NCI-H2107 (cell line): Measurements from ENCODE around the gene CHCHD2.
"Not testable (repeated sequence)": the region's sequence is repeated elsewhere in the genome, so short reads cannot be mapped to it uniquely, and the experiment has no call there.

Source experiments
- DNase-seq: peaks from one replicate; lab custom pipeline; 2025; lab: John Stamatoyannopoulos, UW

Gene CHCHD2, protein sequence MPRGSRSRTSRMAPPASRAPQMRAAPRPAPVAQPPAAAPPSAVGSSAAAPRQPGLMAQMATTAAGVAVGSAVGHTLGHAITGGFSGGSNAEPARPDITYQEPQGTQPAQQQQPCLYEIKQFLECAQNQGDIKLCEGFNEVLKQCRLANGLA

DNA sequence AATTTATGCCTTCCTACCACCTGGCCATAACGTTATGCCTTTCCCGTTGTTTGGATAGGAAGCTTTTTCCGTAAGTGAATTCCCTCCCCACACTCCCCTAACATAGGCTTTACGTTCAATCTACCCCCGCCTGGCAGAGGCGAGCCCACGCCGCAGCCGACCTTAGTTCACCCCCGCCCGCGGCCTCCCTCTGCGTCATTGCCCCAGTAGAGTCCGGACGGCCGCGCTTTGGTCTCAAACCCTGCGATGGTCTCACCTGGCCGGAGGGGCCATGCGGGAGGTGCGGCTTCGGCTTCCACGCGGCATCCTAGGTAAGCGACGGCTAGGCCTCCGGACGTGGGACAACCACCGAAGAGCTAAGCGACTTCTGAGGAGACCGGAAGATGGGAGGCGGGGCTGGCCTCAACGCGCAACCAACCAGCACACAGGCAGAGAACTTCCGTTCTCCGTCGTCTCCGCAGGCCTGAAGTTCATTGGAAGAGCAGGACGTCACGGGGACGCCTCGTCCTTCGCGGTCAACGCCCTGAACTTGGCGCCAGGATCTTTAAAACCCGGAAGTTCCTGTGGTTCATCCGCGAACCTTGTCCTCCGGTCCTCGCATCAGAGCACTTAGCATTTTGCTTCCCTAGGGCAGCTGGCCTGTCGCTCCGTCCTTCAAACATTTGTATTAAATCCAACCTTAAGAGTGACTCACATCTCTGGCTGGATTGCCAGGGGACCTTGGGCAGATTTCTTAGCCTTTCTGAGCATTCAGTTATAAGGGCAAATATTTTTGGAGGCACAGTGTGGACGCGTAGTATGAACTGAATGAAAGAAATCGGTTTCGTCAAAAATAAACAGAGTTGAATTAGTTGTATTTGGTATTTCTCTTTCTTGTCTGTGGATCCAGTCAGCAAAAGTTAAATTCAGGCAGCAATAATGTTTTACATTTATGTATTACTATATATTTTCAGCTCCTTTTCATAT lies at the start of gene CHCHD2:
CHCHD2 (minus strand) TSS at position 369 of the 966 bp plus-strand sequence; CDS start at position 306, 63 bp downstream.
- DNase-seq: peak; percentile 97

DNA sequence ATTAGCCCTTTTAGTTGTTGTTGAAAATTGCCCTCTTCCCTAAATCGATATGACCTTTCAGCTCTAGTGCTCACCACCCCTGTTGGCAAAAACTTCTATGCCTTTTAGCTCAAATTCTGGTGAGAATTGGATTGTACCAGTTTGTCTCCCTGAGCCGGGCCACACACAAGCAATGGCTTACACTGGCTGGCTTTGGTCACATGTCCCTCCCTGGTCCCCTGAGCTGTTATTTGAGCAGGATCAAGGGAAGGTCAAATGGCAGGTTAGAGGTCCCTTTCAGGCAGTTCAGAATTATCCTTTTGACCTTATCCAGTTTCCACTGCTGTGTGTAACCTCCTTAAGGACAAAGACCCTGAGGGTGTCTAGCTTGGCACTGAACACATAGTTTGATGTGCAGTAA lies 24.8 kb upstream of the CHCHD2 start:
- not testable (repeated sequence) for DNase-seq

DNA sequence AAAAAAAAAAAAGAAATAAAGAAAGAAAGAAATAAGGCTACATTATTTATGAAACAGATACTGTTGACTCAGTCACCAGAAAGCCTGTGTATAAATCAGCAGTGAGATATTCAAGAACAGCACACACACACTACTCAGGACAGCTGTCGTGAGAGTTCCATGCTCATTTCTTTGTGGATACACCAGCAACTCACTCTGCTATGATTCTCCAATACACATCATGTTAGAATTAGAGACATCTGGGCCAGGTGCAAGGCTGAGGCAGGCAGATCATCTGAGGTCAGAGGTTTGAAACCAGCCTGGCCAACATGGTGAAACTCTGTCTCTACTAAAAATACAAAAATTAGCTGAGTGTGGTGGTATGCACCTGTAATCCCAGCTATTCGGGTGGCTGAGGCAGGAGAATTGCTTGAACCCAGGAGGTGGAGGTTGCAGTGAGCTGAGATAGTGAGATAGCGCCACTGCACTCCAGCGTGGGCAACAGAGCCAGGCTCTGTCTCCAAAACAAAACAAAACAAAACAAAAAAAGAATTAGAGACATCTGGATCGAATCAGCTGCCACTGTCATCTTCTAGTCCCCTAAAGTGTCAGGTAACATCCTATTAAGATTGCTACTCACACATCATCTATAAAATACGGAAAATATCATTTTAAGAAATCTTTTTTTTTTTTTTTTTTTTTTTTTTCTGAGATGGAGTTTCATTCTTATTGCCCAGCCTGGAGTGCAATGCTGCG lies 21.1 kb upstream of the CHCHD2 start:
- DNase-seq: no peak

DNA sequence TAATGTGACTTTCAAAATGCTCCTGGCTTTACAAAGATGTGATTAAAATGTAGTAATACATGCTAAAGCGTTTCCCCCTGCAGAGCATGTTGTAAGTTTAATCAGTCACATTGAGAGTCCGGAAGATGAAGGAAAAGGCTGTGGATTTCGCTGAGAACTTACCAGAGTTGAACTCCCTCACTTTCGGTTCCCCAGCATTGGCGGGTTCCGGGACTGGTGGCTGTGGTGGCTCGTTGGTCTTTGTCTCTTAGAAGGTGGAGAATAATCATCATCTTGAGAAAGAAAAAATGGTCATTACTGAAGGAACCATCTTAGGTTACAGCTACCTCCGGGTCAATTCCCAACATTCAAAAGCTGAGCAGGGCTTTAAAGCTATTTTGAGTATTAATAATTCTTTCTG lies 19.6 kb upstream of the CHCHD2 start:
- no peak for DNase-seq

DNA sequence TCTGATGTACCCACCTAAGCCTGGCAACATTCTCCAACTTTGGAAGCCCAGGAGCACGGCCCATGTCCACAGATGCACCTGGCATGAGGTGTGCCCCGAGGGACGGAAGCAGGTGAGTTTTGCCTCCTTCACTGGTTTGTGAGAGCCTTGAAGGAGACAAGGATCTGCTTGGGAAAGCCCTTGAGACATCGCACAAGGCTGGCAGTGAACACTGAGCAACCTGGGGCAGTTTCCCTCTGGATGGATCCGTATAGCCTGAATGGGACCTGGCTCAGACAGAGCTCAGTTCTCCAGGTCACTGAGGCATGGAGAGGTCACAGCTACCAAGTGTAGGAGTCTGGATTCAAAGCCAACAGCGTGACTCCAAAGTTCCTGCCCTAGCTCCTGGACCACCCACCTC lies 18.7 kb upstream of the CHCHD2 start:
- DNase-seq: no peak

DNA sequence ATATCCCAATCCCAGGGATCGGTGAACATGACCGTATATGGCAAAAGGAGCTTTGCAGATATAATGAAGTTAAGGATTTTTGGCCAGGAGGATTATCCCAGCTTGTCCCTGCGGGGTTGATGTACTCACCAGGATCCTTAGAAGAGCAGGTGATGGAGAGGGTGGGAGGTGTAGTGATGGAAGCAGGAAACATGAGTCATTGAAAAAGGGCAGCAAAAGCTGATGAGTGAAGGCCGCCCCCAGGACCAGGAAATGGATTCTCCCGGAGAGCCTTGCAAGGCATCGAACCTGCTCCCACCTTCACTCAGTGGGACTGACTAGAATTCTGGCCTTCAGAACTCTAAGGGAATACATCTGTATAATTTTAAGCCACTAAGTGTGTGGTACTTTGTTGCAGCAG lies 15.2 kb upstream of the CHCHD2 start:
- DNase-seq: no peak

DNA sequence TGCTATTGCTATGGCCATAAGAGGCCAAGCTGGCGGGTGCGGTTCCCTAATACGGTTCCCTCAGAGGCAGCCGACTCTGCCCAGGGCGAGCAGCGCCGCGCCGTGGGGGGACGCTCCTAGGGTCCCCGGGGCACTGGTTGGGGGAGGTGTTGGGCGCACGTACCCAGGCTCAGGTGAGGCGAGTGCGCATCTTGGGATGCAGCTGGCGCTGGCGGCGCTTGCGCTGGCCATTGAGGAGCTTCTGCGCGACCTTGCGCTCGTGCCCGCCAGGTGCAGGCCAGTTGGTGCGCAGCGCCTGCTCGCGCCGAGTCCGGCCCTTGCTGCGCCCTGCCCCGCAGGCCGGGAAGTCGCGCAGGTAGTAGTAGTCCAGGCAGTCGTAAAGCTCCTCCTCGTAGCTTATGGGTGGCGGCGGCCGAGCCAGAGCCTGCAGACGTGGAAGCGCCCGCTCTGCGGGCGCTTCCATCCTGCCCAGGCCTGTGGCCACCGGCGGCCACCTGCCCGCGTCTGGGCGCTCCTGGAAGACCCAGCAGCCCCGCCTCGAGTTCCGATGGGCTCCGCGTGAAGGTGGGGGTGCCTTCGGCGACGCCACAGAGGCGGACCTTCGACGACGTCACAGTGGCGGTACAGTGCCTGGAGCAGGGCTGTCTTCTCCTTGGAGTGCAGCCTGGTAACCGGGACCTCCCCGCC lies 9.7 kb upstream of the CHCHD2 start, which contains the start of gene NUPR2:
NUPR2 (minus strand) TSS at position 566 of the 687 bp plus-strand sequence; CDS start at position 463, 103 bp downstream.
- no peak for DNase-seq

DNA sequence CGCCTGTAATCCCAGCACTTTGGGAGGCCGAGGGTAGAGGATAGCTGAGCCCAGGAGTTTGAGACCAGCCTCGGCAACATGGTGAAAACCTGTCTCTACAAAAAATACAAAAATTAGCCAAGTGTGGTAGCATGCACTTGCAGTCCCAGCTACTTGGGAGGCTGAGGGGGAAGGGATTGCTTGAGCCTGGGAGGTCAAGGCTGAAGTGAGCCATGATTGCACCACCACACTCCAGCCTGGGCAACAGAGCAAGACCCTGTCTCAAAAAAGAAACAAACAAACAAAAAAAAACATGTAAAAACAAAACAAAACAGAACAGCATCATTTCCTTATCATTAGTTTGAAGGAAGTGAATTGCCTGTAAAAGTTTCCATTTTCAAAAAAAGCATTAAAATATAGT lies 6.0 kb upstream of the CHCHD2 start:
- not testable (repeated sequence) for DNase-seq

DNA sequence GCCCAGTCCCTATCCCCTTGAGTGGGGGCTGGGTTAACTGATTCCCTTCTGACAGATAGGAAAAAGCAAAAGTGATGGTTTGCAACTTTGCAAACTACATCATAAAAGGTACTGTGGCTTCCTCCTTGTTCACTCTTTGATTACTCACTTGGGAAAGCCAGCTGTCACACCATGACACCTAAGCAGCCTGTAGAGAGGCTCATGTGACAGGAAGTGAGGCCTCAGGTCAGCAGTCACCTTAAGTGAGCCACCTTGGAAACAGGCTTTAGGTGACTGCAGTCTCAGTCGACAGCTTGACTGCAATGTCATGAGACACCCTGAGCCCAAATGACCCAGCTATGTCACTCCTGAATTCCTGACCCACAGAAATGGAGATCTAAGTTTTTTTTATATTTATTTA lies 4.3 kb upstream of the CHCHD2 start:
- no peak for DNase-seq

DNA sequence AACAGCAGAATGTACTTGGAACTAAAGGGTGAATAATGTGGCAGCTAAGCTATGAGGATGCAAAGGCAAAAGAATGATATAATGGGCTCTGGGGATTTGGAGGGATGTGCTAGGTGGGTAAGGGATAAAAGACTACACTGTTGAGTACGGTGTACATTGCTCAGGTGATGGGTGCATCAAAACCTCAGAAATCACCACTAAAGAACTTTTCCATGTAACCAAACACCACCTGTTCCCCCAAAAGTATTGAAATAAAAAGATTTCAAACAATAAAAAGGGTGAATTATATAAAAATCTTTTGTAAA lies 1.6 kb upstream of the CHCHD2 start:
- no peak for DNase-seq

DNA sequence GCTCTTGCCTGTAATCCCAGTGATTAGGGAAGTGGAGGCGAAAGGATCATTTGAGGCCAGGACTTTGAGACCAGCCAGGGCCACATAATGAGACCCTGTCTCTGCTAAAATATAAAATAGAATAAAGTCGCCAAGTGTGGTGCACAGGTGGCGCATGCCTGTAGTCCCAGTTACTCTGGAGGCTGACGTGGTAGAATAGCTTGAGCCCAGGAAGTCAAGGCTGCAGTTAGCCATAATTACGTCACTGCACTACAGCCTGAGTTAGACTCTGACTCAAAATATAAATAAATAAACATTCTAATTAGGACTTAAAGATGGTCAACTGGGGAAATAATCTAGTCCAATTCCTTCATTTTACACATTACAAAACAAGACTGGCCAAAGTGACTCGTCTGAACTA lies 768 bp downstream of the CHCHD2 start:
- no peak for DNase-seq

DNA sequence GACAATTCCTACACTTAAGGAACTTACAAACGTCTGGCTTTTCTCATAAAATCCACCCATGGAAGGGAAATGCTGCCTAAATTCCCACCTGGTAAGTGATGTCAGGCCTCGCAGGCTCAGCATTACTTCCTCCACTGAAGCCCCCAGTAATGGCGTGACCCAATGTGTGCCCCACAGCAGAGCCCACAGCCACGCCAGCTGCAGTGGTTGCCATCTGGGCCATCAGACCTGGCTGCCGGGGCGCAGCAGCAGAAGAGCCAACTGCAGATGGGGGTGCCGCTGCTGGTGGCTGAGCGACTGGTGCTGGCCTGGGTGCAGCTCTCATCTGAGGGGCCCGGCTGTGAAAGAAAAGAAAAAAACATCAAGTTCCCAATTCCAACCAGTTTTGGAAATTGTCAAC lies 2.1 kb downstream of the CHCHD2 start:
- DNase-seq: not testable (repeated sequence)

DNA sequence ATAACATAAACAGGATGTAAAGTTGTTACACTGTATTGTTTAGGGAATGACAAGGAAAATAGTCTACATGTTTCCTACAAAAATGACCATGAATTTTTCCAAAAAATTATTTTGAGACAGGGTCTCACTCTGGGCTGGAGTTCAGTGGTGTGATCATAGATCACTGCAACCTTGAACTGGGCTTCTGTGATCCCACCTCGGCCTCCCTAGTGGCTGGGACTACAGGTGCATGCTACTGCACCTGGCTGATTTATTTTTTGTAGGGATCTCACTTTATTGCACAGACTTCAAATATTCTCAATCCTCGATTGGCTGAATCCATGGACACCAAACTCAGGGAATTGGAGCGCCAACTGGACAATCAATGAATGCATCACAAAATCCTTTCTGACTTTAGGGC lies 6.6 kb downstream of the CHCHD2 start:
- no peak for DNase-seq

DNA sequence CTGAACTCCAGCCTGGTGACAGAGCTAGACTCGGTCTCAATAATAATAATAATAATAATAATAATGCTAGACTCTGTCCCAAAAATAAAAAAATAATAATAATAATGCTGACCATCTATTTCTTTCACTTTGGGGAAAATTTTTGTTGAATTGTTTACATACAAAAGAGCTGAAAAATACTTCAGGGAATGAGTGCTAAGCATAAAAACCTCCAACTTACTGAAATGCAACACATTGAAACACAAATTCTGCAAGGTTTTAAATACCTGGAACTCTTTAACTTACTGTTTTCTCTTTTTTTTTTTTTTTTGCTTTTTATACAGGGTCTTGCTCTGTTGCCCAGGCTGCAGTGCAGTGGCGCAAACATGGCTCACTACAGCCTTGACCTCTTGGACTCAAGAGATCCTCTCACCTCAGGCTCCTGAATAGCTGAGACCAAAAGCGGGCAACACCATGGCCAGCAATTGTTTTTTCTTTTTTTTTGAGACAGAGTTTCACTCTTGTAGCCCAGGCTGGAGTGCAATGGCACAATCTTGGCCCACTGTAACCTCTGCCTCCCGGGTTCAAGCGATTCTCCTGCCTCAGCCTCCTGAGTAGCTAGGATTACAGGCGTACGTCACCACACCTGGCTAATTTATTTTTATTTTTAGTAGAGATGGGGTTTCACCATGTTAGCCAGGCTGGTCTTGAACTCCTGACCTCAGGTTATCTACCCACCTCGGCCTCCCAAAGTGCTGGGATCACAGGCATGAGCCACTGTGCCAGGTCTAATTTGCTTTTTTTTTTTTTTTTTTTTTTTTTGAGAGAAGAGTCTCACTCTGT lies 7.9 kb downstream of the CHCHD2 start:
- not testable (repeated sequence) for DNase-seq

DNA sequence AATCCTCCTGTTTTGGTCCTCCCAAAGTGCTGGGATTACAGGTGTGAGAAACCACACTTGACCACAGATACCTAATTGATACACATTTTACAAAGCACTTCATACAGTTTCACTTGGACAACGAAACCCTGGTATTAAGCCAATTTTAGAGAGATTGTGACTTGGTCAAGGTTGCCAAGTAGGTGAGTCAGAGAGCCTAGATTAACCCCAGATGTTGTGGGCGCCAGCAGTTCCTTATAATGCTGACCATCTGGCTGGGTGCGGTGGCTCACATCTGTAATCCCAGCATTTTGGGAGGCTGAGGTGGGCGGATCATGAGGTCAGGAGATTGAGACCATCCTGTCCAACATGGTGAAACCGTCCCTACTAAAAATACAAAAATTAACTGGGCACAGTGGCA lies 8.6 kb downstream of the CHCHD2 start:
- DNase-seq: no peak

DNA sequence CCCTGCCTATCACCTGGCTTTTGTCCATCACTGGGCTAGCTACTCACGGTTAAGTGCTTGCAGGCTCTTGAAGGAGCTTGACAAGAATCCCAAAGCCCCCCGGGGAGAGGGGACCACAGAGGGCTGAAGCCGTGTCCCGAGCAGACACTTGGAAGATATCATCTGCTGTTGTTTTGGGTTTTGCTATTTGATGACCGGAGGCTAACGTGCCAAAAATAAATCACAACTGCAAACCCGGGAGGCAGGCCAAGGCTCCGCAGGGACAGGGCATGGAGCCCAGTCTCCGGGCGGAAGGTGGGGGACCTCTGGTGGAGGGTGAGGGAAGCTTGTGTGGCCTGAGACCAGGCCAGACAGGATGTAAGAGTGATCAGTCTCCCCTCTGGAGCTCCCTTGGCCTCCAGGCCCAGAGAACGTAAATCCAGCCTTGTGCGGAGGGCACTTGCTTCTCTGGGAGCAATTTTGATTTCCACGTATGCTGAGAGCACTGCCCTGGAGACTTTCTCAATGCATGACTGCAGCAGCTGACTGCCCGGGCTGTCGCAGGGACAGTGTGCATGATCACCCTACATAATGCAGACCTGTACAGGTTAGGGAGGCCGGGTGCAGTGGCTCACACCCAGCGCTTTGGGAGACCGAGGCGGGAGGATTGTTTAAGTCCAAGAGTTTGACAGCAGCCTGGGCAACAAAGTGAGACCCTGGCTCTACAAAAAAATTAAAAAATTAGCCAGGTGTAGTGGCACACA lies 13.3 kb downstream of the CHCHD2 start, which contains the start of gene PHKG1:
PHKG1 (minus strand) TSS at position 164 of the 743 bp plus-strand sequence. CDS start 4,011 bp downstream, outside the sequence.
- DNase-seq: peak; percentile 43

DNA sequence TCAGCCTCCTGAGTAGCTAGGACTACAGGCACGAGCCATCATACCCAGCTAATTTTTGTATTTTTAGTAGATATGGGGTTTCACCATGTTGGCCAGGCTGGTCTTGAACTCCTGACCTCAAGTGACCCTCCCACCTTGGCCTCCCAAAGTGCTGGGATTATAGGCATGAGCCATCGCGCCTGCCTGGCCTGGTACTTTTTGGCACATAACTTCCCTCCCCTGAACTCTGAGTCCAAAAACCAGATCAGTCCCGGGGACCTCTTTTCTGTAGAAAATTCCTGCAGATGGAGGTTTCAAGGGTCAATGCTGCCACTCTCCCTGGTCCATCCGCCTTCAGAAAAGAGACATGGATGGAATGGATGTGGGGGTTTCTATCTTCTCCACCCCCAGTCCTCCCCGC lies 13.9 kb downstream of the CHCHD2 start:
- not testable (repeated sequence) for DNase-seq

DNA sequence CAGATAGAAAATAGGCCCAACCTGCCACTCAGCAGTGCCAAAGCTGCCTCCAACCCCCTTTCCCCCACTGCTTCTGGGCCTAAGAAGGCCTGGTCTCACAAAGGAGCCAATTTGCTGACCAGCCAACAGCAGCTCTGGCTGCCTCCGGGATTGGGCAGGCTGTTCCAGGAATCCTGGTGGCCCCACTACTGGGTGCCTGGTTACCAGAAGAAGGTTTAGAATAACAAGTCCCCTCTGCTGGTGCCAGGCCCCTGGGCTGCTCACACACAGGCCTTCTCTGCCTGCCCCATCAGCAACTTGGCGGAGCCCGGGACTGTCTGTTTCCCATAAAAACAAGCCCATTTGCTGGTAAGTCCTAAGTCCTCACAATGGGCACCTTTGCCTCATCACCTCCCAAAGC lies 14.7 kb downstream of the CHCHD2 start:
- no peak for DNase-seq

DNA sequence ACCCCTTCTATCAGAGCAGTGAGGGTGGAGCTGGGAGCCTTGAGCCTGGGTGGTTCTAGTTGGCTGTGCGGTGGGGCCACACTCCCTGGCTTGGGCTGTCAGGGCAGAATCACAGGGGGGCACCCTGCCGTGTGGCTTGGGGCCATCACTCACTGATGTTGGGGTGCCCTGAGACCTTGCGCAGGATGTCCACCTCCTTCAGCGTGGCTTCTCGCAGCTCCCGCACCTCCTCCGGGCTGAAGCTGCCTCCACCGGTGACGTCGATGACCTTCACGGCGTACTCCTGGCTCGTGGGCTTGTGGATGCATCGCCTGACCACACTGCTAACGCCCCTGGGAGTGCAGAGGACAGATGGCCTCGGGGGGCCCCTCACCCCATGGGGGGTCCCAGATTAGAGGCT lies 18.8 kb downstream of the CHCHD2 start:
- DNase-seq: no peak

DNA sequence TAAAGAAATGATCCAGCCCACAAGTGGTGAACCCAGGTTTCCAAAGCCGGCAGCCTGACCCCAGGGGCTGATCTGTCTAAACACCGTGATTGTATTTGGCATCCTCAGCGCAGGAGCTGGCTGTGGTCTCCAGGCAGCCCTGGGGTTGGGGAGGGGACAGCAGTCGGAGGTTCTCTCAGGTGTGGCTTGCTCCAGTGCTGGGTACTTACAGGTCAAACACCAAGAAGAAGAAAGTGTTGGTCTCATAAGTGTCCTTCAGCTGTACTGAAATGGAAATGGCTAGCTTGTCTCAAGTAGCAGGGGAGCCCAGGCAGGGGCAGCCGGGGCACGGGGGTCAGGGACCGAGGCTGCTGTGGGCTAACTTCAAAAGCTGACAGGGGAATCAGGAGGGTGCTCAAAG lies 19.5 kb downstream of the CHCHD2 start:
- no peak for DNase-seq
